ENCODE results near the gene RFTN1. TPM values are rescaled to one million over a fixed set of nuclear protein-coding genes. Genes with fewer than 3 reads are reported as not detected.

RFTN1 gene
- polyA plus RNA-seq, 2 of the 4 experiments (the other 2 are of a cell fraction) = 1.8 to 3.7 TPM

- no peak for TF ChIP-seq BCL3 (IDR thresholded peaks at IDR 0.05)
- TF ChIP-seq RCOR1 (IDR thresholded peaks at IDR 0.05; ENCODE audit: low read depth, low read length) = no peak
- TF ChIP-seq CBX2 (IDR thresholded peaks at IDR 0.05; ENCODE audit: borderline replicate concordance, low read depth) = no peak
- 0 out of 2 replicates have a peak, but pooled peaks have one; percentile 17 for TF ChIP-seq MAX (IDR thresholded peaks at IDR 0.05)
- no peak for TF ChIP-seq TFCP2L1 (CRISPR knock-in tag; IDR thresholded peaks at IDR 0.05)
- TF ChIP-seq NPAS2 (CRISPR knock-in tag; IDR thresholded peaks at IDR 0.05; ENCODE audit: borderline replicate concordance) = no peak
- TF ChIP-seq, protein P1, sequence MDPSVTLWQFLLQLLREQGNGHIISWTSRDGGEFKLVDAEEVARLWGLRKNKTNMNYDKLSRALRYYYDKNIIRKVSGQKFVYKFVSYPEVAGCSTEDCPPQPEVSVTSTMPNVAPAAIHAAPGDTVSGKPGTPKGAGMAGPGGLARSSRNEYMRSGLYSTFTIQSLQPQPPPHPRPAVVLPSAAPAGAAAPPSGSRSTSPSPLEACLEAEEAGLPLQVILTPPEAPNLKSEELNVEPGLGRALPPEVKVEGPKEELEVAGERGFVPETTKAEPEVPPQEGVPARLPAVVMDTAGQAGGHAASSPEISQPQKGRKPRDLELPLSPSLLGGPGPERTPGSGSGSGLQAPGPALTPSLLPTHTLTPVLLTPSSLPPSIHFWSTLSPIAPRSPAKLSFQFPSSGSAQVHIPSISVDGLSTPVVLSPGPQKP (IDR thresholded peaks at IDR 0.05; ENCODE audit: low read depth, low read length) = no peak
- no peak for TF ChIP-seq TP53 (CRISPR knock-in tag; IDR thresholded peaks at IDR 0.05)
- TF ChIP-seq, protein P2, sequence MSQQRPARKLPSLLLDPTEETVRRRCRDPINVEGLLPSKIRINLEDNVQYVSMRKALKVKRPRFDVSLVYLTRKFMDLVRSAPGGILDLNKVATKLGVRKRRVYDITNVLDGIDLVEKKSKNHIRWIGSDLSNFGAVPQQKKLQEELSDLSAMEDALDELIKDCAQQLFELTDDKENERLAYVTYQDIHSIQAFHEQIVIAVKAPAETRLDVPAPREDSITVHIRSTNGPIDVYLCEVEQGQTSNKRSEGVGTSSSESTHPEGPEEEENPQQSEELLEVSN (IDR thresholded peaks at IDR 0.05; ENCODE audit: borderline replicate concordance, low read depth) = no peak
- TF ChIP-seq FOSL2 (IDR thresholded peaks at IDR 0.05) = peak; percentile 42; the same call in 1 of the 2 replicates
- TF ChIP-seq FOSL2 (CRISPR knock-in tag; IDR thresholded peaks at IDR 0.05) = no peak
- no peak for TF ChIP-seq FOSB (CRISPR knock-in tag; IDR thresholded peaks at IDR 0.05)
- TF ChIP-seq EHMT2 (IDR thresholded peaks at IDR 0.05; ENCODE audit: low read depth) = no peak
- TF ChIP-seq ZC3H11A (IDR thresholded peaks at IDR 0.05) = no peak
Measured at GRCh38 chr3:16448639-16449070, 64.8 kb downstream of the RFTN1 start (continued).

DNA sequence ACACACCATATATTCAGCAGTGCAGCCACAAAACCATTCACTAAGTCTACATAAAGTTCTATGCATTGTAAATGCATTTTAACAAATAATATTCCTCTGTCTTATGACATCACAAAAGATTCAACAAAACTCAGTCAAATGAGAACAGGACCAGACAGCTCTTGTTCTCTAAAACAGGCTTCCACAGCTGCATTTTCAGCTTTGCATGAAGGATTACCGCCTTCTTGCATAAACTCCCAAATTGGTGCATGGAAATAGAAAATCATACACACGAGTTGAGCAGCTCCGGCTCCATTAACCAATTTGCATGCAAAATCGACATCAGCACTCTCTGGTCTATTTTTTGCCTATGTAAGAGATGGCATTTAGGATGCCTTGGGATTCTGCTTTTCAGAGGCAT lies 66.4 kb downstream of the RFTN1 start:
- 70% methylated on average over 4 of the region's 4 CpGs for WGBS (ENCODE audit: missing lambda C conversion rate)
- Histone ChIP-seq H3K4me3 (no peak overlapping the region), H3K4me2 (no peak overlapping the region), H3K9me3 (no peaks in the 10 kb centered on the region), H3K4me1 (peaks cover 18% of the 10 kb centered on the region), H3K27ac (no peak overlapping the region)
- TF ChIP-seq, protein P1 (IDR thresholded peaks at IDR 0.05; ENCODE audit: low read depth, low read length) = no peak
- TF ChIP-seq ATOH8 (CRISPR knock-in tag; IDR thresholded peaks at IDR 0.05; ENCODE audit: low read depth) (no peak), TFCP2L1 (CRISPR knock-in tag; IDR thresholded peaks at IDR 0.05) (no peak), RFX5 (IDR thresholded peaks at IDR 0.05) (no peak), BHLHE40 (IDR thresholded peaks at IDR 0.05; ENCODE audit: low read depth, low read length) (no peak)
- CTCF ChIA-PET = no interaction called here
- POLR2A ChIA-PET = no interaction called here
- DNase-seq (ENCODE audit: low read depth in 1 of 2, low spot score in 1 of 2) = no peak
- ATAC-seq = no peak
- no peak for FAIRE-seq

DNA sequence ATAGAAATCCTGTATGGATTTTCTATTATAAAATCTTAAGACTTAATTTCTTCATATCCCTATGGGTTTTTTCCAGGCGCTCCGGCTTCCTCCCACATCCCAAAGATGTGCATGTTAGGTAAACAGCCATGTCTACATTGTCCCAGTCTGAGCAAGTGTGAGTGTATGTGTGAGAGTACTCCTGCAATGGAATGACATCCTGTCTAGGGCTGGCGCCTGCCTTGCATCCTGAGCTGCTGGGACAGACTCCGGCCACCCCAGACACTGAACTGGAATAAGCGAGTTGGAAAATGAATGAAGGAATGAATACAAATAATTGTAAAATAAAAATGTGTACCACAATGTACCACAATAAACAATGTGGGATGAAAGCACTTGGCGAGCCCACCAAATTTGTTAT lies 69.2 kb downstream of the RFTN1 start:
- Histone ChIP-seq H3K4me2 (no peak overlapping the region), H3K9me3 (no peaks in the 10 kb centered on the region), H3K4me1 (peaks cover 15% of the 10 kb centered on the region), H3K4me3 (no peak overlapping the region), H3K27ac (no peak overlapping the region)
- ChIA-PET CTCF (no interaction called here), POLR2A (no interaction called here)
- 73% methylated on average over 6 of the region's 6 CpGs for WGBS (ENCODE audit: missing lambda C conversion rate)
- no peak for TF ChIP-seq JUNB (IDR thresholded peaks at IDR 0.05)
- no peak for TF ChIP-seq POLR2AphosphoS2 (conservative IDR thresholded peaks at IDR 0.05; ENCODE audit: low read length)
- TF ChIP-seq HOXB5 (CRISPR knock-in tag; IDR thresholded peaks at IDR 0.05) = no peak
- TF ChIP-seq ESRRA (IDR thresholded peaks at IDR 0.05; ENCODE audit: borderline replicate concordance, low read length) = no peak
- TF ChIP-seq RNF2 (IDR thresholded peaks at IDR 0.05; ENCODE audit: borderline replicate concordance, low read depth) = no peak
- no peak for TF ChIP-seq BHLHE40 (IDR thresholded peaks at IDR 0.05; ENCODE audit: low read depth, low read length)
- TF ChIP-seq MAZ (IDR thresholded peaks at IDR 0.05; ENCODE audit: borderline replicate concordance, low read depth, low read length) = no peak
- no peak for TF ChIP-seq CEBPB (IDR thresholded peaks at IDR 0.05)
- TF ChIP-seq SREBF2 (IDR thresholded peaks at IDR 0.05) = no peak
- no peak for TF ChIP-seq HDAC2 (IDR thresholded peaks at IDR 0.05)
- no peak for TF ChIP-seq FOXS1 (CRISPR knock-in tag; IDR thresholded peaks at IDR 0.05)
- TF ChIP-seq, protein P1 (IDR thresholded peaks at IDR 0.05; ENCODE audit: low read depth, low read length) = no peak
- no peak for TF ChIP-seq NPAS2 (CRISPR knock-in tag; IDR thresholded peaks at IDR 0.05; ENCODE audit: borderline replicate concordance)
- TF ChIP-seq, protein P3, sequence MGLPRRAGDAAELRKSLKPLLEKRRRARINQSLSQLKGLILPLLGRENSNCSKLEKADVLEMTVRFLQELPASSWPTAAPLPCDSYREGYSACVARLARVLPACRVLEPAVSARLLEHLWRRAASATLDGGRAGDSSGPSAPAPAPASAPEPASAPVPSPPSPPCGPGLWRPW (IDR thresholded peaks at IDR 0.05) = no peak
- TF ChIP-seq KDM5A (IDR thresholded peaks at IDR 0.05) = no peak
- TF ChIP-seq ZFP36 (IDR thresholded peaks at IDR 0.05; ENCODE audit: borderline replicate concordance, partially characterized antibody) = no peak
- ATAC-seq (no peak), DNase-seq (ENCODE audit: low read depth in 1 of 2, low spot score in 1 of 2) (no peak), FAIRE-seq (no peak)
